OCI-LY3 (cell line): Measurements from ENCODE around the gene GNA12.

Experiments
- CTCF ChIP-seq: fragments of 200-600, 300-600 bp; sonication (generic); IDR thresholded peaks from 2 replicates; pipeline ENCODE4 v1.5.1; 2014; ENCODE audit warnings: antibody characterized with exemption, low read length, low read depth
- EZH2phosphoT487 ChIP-seq: fragments of 200-600 bp; shearing (Covaris generic); IDR thresholded peaks from 2 replicates; pipeline ENCODE4 v1.6.1; 2018; ENCODE audit warnings: antibody characterized with exemption, mixed run types, low read depth

GRCh38 chr7:2737771-2738540 is 106.2 kb downstream of the GNA12 start:
- TF ChIP-seq CTCF (no peak), EZH2phosphoT487 (no peak)
